HG03060 (cell line): ENCODE results near the gene PAQR7.
A peak's percentile ranks its signal among the peaks of the same experiment; 100 is the strongest.

Experiments
- ATAC-seq: cut with Tn5 transposase; IDR thresholded peaks from one replicate; pipeline ENCODE4 v1.9.1; 2021; ENCODE audit warnings: low read depth, moderate number of reproducible peaks; ENCODE audit not compliant: unreplicated experiment

Gene PAQR7

GRCh38 chr1:25904943-25905679 is 29.6 kb upstream of the PAQR7 start:
- ATAC-seq, result no peak

- ATAC-seq, result no peak
These were observed 28.5 kb upstream of the PAQR7 start for GRCh38 chr1:25903986-25904385.

GRCh38 chr1:25902462-25902861 is 27.0 kb upstream of the PAQR7 start:
- ATAC-seq, result no peak

- no peak for ATAC-seq
These were observed 24.7 kb upstream of the PAQR7 start for GRCh38 chr1:25900219-25900618.

GRCh38 chr1:25899792-25900191 is 24.3 kb upstream of the PAQR7 start:
- no peak for ATAC-seq

- ATAC-seq, result no peak
These were observed 22.9 kb upstream of the PAQR7 start for GRCh38 chr1:25898223-25899015.

GRCh38 chr1:25897754-25898153 is 22.2 kb upstream of the PAQR7 start:
- ATAC-seq, result no peak

GRCh38 chr1:25896266-25896665 is 20.8 kb upstream of the PAQR7 start:
- ATAC-seq, result no peak

GRCh38 chr1:25895365-25895990 is 20.0 kb upstream of the PAQR7 start:
- peak; percentile 57 for ATAC-seq

GRCh38 chr1:25893116-25893515 is 17.6 kb upstream of the PAQR7 start:
- no peak for ATAC-seq

GRCh38 chr1:25891606-25892005 is 16.1 kb upstream of the PAQR7 start:
- no peak for ATAC-seq

GRCh38 chr1:25890239-25891034 is 14.9 kb upstream of the PAQR7 start:
- ATAC-seq, result no peak

- ATAC-seq, result no peak
These were observed 14.0 kb upstream of the PAQR7 start for GRCh38 chr1:25889470-25889869.

GRCh38 chr1:25888426-25888987 is 13.0 kb upstream of the PAQR7 start:
- ATAC-seq, result no peak

- no peak for ATAC-seq
These were observed 10.1 kb upstream of the PAQR7 start for GRCh38 chr1:25885602-25886001.

- no peak for ATAC-seq
These were observed 5.8 kb upstream of the PAQR7 start for GRCh38 chr1:25881266-25881665.

- ATAC-seq, result no peak
These were observed 5.0 kb upstream of the PAQR7 start for GRCh38 chr1:25880518-25880917.

GRCh38 chr1:25879675-25880074 is 4.2 kb upstream of the PAQR7 start:
- ATAC-seq, result no peak

- no peak for ATAC-seq
These were observed 3.2 kb upstream of the PAQR7 start for GRCh38 chr1:25878690-25879089.

- no peak for ATAC-seq
These were observed 1.6 kb upstream of the PAQR7 start for GRCh38 chr1:25877155-25877554.
